GM12875 (cell line): ENCODE data around the gene DLG1.

Experiments
- H3K4me3 ChIP-seq: one replicate; pipeline ENCODE4 v1.5.1; 2011; ENCODE audit warnings: low read depth, low read length, control low read depth
- TF ChIP-seq, protein P1 (sequence below): IDR thresholded peaks from 2 replicates; pipeline ENCODE4 v1.5.1; 2011; ENCODE audit warnings: low read depth, mild to moderate bottlenecking, control low read depth, inconsistent platforms, low read length, moderate library complexity, borderline replicate concordance; ENCODE audit not compliant: insufficient read depth

The DLG1 gene

DNA sequence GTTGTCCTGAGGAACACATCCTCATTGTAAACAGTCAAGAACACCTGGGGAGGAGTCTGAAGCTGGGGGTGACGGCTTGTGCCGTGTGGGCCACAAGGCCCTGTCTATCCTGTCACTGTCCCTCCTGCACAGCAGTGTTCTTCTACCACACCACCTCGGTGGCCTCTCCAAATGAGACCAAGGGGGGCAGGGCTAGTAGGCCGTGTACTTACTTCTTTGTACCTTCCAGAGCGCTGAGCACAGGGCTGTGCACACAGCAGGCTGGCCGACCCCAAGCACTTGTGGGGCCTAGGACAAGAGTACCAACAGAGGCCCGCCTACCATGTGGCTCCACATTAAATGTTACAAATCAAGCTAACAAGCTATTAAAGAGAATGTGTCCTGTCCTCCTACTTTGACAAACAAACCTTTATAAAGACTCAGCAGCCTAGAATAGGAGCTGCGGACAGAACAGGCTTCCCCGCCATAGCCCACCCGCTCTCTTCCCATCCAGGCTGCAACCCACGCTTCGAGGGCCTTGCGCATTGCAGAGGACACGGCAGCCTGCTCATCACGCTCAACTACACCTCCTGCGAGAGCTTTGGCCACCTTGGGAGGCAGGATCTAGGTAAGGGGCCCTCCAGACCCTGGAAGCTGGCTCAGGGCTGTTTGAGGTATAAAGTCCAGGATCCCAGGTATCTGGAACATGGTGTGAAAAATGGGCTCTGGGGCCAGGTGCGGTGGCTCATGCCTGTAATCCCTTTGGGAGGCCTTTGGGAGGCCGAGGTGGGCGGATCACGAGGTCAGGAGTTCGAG, 299.2 kb downstream of the DLG1 start:
- no peak overlapping the region for H3K4me3 ChIP-seq
- TF ChIP-seq, protein P1, sequence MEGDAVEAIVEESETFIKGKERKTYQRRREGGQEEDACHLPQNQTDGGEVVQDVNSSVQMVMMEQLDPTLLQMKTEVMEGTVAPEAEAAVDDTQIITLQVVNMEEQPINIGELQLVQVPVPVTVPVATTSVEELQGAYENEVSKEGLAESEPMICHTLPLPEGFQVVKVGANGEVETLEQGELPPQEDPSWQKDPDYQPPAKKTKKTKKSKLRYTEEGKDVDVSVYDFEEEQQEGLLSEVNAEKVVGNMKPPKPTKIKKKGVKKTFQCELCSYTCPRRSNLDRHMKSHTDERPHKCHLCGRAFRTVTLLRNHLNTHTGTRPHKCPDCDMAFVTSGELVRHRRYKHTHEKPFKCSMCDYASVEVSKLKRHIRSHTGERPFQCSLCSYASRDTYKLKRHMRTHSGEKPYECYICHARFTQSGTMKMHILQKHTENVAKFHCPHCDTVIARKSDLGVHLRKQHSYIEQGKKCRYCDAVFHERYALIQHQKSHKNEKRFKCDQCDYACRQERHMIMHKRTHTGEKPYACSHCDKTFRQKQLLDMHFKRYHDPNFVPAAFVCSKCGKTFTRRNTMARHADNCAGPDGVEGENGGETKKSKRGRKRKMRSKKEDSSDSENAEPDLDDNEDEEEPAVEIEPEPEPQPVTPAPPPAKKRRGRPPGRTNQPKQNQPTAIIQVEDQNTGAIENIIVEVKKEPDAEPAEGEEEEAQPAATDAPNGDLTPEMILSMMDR = no peak

DNA sequence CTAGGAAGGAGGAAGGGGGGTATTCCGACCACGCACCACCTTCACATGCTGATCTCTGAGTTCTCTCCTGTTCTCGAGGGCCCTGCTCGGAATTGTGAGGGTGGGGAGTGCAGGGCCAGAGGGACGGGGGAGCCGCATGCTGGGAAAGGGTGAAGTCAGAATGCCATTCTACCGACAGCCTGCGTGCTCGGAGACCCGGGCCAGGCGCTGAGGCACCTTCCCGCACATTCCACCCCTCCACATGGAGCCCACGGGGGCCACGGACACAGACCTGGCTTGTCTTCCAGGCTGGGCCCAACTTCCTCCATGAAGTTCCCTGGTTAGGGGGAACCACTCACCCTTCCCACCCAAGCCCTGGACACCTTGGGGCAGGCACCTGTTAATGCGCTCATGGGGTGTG, 301.1 kb downstream of the DLG1 start:
- TF ChIP-seq, protein P1 = no peak
- no peak overlapping the region for H3K4me3 ChIP-seq

DNA sequence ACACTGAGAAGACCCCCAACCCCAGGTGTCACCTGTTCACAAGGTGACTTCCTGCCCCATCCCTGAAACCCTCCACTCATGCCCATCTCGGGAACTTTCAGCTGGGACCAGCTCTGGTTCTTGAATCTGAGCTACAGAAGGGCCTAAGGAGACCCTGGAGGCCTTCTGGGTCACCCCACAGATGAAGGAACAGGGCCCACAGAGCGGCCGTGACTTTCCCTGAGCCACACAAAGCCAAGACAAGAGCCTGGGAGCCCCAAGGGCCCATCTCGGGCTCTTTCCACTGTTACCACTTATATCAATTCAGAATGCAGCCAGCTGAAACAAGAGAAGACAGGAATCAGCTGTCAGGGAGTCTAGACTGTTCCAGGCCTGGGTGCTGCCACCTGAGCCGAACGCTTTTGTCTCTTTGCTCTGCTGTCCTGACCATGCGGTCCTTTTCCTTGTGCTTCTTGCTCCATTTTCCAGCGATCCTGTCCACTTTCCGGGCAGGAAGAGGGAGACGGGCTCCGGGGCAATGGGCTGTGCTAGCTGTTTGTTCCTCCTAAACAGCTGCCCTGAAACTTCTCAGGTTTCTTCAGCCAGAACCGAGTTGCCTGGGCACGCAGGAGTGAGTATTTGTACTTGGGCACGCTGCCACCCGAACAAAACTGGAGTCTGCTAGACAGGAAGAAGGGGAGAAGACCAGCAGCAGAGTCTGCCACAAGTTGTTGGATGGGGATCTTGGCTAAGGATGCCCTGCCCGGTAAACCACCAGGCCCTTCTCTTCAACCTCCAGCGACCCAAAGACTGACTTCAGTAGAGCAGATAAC, 301.8 kb downstream of the DLG1 start:
- H3K4me3 ChIP-seq = no peak overlapping the region
- TF ChIP-seq, protein P1 = no peak

DNA sequence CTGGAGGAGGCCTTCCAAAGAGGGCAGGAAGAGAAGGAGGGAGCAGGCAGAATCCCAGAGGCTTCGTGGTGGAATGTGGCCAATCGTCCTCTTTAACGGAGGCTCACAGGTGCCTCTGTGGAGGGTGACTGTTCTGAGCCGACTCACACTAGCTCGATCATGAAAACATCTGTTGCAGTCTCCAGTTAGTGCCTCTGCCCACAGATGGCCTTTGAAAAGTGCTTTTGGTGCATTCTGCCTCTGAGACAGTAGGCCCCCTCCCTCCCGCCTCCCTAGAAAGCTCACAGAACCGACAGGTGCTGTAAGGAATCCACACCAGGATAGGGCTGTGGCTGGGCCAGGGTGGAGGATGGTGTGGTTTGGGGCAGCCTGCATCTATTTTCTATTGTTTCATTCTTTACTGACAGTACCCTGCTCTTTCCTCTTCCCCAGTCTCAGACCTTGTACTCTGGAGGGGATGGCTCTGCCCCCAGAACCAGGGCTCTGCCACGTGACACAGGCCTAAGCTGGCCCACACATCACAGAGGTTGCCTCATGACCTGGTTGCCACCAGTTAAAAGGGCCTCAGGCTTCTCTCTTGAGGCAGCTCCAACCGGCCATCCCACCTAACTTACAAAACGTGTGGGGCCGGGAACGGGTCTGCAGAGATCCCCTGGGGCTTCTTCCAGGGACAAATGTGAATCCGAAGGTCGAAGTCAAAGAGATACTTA, 302.6 kb downstream of the DLG1 start:
- TF ChIP-seq, protein P1 = no peak
- no peak overlapping the region for H3K4me3 ChIP-seq

DNA sequence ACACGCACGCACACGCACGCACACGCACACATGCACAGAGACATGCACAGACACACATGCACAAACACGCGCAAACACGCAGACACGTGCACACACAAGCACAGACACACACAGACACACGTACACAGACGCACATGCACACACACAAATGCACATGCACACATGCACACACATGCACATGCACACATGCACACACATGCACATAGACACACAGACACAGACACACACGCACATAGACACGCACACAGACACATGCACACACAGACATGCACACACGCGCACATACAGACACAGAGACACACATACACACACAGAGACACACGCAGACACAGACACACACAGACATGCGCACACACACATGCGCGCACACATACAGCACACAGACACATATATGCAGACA, 303.4 kb downstream of the DLG1 start:
- TF ChIP-seq, protein P1 = no peak
- no peak overlapping the region for H3K4me3 ChIP-seq

DNA sequence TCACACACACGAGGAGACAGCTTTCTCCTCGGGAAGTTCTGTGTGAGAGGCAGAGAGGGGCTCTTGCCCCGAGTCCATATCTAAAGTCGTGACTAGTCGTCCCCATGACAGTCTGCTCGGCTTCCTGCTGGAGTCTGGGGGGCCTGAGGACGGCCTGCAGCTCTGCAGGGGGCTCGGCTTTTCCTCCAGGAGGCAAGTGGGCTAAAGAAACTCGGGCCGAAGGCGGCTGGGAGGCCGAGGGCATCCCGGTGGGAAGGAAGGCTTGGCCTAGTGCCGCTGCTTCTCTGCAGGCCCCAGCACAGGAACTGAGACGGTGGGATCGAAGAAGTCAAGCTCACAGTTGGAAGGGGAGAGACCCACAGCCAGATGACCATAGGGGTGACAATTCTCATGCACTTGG, 304.4 kb downstream of the DLG1 start:
- H3K4me3 ChIP-seq = no peak overlapping the region
- TF ChIP-seq, protein P1 = no peak
